ENCODE measurements around the gene GDF2.

GRCh38 chr10:47337310-47337709 is 15.1 kb downstream of the GDF2 start:
- TF ChIP-seq EZH2 (IDR thresholded peaks at IDR 0.05) (no peak), POLR2AphosphoS5 (IDR thresholded peaks at IDR 0.05; ENCODE audit: borderline replicate concordance, low read depth, low read length) (no peak)
